Measurements from ENCODE around the gene LINGO1.

The LINGO1 gene

DNA sequence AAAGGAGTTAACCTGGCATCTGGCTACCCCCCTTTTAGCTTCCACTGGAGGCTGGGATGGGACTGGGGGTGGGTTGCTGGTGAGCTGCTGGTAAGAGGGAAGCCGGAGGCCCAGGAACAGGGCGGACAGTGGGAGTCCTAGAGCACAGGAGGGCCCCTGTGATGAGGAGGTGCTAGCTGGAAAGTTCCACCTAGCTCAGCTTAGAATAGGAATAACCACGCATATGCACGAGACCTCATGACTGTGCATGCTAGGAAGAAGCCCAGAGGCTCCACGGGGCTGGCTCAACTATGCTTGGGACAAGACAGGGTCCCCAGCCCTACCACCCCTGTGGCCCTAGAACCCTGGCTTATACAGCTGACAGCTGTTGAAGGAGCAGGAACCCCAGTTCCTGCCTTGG, 34.1 kb downstream of the LINGO1 start:
- no peak overlapping the region for H2AK5ac ChIP-seq (ENCODE audit: low read length, severe bottlenecking)
- peaks cover 13 to 31% of the 10 kb centered on the region in 2 experiments for H3K27me3 ChIP-seq (ENCODE audit: control insufficient read depth in 1 of 2, insufficient read depth in 1 of 2, low read length in 2 of 2)
- no peak overlapping the region for H2AFZ ChIP-seq (ENCODE audit: low read depth, low read length)
- H3K27ac ChIP-seq (ENCODE audit: low read length, poor library complexity, severe bottlenecking): no peak overlapping the region
- H3K9me3 ChIP-seq (ENCODE audit: control insufficient read depth, low read length): no peaks in the 10 kb centered on the region
- H3K14ac ChIP-seq (ENCODE audit: low read length in 2 of 2): no peak overlapping the region
- H4K91ac ChIP-seq (ENCODE audit: low read length): no peak overlapping the region
- no peak overlapping the region for H2BK15ac ChIP-seq (ENCODE audit: low read depth, poor library complexity, severe bottlenecking)
- H2BK12ac ChIP-seq (ENCODE audit: low read length in 2 of 2): no peak overlapping the region
- H2BK120ac ChIP-seq (ENCODE audit: low read depth, low read length): no peak overlapping the region
- WGBS: 93% methylated on average over 5 of the region's 5 CpGs
- H3K4ac ChIP-seq (ENCODE audit: low read depth in 1 of 2, low read length in 2 of 2): no peak overlapping the region
- H3K4me1 ChIP-seq (ENCODE audit: control insufficient read depth, insufficient read depth, low read depth, low read length): no peaks in the 10 kb centered on the region
- no peak overlapping the region for H3K9ac ChIP-seq (ENCODE audit: low read length)
- H3K23ac ChIP-seq (ENCODE audit: low read length in 2 of 2): no peak overlapping the region
- H4K8ac ChIP-seq (ENCODE audit: low read length): no peak overlapping the region
- H3K36me3 ChIP-seq (ENCODE audit: control insufficient read depth in 1 of 2, insufficient read depth in 2 of 2, low read depth in 1 of 2, low read length in 2 of 2): no peaks in the 10 kb centered on the region
- no peak overlapping the region for H3K4me2 ChIP-seq (ENCODE audit: low read length, poor library complexity, severe bottlenecking)
- no peak for DNase-seq
- H3K79me1 ChIP-seq (replicated peaks; ENCODE audit: low read length, poor library complexity, severe bottlenecking): no peaks in the 10 kb centered on the region
- no peak overlapping the region for H3K18ac ChIP-seq (ENCODE audit: low read depth in 1 of 2, low read length in 2 of 2)
- no peak overlapping the region for H2BK5ac ChIP-seq (ENCODE audit: low read depth, low read length, poor library complexity, severe bottlenecking)
- H3K4me3 ChIP-seq (ENCODE audit: insufficient read depth in 1 of 2, low read depth in 1 of 2, low read length in 2 of 2): no peak overlapping the region

DNA sequence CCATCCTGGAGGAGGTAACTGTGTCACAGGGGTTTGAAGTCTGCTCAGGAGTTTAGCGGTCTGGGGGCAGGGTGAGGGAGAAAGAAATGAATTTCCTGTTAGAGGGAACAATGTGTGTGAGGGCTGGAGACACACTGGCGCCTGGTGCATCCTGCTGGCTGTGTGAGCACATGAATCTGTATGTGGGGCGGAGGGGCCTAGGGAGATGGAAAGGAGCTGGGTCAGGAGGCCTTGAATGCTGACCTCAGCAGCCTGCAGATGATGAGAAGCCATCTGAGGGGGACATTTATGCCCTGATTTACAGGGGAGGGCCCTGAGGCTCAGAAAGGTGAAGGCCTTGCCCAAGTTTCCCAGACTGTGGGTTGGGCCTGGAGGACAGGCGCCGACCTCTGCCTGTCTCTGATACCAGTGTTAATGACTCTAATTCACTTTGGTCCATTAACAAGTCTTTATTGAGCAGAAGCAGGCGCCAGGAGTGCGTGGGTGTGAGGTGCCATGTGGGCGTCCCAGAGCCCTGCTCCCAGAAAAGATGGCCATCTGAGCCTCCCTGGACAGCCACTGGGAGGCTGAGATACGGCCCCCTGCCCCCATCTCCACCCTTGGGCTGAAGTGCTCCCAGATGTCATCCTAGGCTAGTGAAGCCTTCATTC, 34.8 kb downstream of the LINGO1 start:
- H3K27me3 ChIP-seq (ENCODE audit: control insufficient read depth in 1 of 2, insufficient read depth in 1 of 2, low read length in 2 of 2): peaks cover 13 to 31% of the 10 kb centered on the region in 2 experiments
- H3K4me1 ChIP-seq (ENCODE audit: control insufficient read depth, insufficient read depth, low read depth, low read length): no peaks in the 10 kb centered on the region
- 62% methylated on average over 8 of the region's 9 CpGs for WGBS
- H2BK120ac ChIP-seq (ENCODE audit: low read depth, low read length): no peak overlapping the region
- no peaks in the 10 kb centered on the region for H3K36me3 ChIP-seq (ENCODE audit: control insufficient read depth in 1 of 2, insufficient read depth in 2 of 2, low read depth in 1 of 2, low read length in 2 of 2)
- H4K91ac ChIP-seq (ENCODE audit: low read length): no peak overlapping the region
- no peak overlapping the region for H3K27ac ChIP-seq (ENCODE audit: low read length, poor library complexity, severe bottlenecking)
- no peak overlapping the region for H3K4me3 ChIP-seq (ENCODE audit: insufficient read depth in 1 of 2, low read depth in 1 of 2, low read length in 2 of 2)
- H3K4me2 ChIP-seq (ENCODE audit: low read length, poor library complexity, severe bottlenecking): no peak overlapping the region
- no peak overlapping the region for H2BK15ac ChIP-seq (ENCODE audit: low read depth, poor library complexity, severe bottlenecking)
- no peaks in the 10 kb centered on the region for H3K9me3 ChIP-seq (ENCODE audit: control insufficient read depth, low read length)
- H3K4ac ChIP-seq (ENCODE audit: low read depth in 1 of 2, low read length in 2 of 2): no peak overlapping the region
- H4K8ac ChIP-seq (ENCODE audit: low read length): no peak overlapping the region
- no peak overlapping the region for H3K23ac ChIP-seq (ENCODE audit: low read length in 2 of 2)
- peak overlapping the region; percentile 48 to 59 for H3K18ac ChIP-seq (ENCODE audit: low read depth in 1 of 2, low read length in 2 of 2)
- no peak overlapping the region for H2AK5ac ChIP-seq (ENCODE audit: low read length, severe bottlenecking)
- no peak overlapping the region for H3K9ac ChIP-seq (ENCODE audit: low read length)
- H3K79me1 ChIP-seq (replicated peaks; ENCODE audit: low read length, poor library complexity, severe bottlenecking): no peaks in the 10 kb centered on the region
- H3K14ac ChIP-seq (ENCODE audit: low read length in 2 of 2): no peak overlapping the region
- peak; percentile 38 for DNase-seq
- no peak overlapping the region for H2AFZ ChIP-seq (ENCODE audit: low read depth, low read length)
- no peak overlapping the region for H2BK5ac ChIP-seq (ENCODE audit: low read depth, low read length, poor library complexity, severe bottlenecking)
- H2BK12ac ChIP-seq (ENCODE audit: low read length in 2 of 2): no peak overlapping the region

DNA sequence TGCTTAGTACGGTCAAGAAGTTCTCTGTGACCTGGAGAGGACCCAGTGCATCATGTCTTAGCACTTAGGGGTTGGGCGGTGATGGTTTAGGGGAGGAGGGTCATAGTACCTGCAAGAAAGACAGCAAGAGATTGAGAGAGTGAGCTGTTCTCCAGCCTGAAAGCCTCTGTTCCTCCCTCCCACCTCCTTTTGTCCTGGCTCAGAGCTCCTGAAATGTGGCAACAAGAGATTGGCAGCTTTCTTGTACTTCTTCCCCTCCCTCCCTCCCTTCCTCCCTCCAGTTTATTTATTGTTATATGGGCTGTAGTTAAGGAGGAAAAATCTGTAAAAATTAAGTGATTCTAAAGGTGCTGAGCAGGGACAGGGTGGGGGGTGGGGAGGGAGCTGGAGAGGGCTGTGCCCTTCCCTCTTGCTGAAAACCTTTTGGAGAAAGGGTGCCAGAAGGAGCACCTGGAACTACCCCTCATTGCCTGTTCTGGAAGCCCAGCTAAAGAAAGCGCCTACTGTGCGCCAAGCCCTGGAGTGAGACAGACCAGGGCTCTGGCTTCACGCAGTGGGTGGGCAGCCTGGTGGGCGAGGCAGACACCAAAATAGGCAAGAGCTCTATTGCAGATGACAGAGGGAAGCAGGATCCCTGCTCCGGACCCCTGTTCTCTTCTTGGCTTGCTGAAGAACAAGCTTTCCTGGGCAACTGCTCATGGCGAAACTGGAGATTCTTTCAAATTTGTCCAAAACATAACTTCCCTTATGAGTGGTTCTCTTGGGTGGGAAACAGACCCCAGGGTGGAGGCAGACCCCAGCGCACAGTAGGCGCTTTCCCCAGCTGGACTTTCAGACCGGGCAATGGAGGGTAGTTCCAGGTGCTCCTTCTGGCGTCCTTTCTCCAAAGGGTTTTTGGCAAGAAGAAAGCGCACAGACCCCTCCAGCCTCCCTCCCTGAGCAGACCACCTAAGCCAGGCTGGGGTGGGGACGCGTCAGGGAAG, 35.6 kb downstream of the LINGO1 start:
- H3K23ac ChIP-seq (ENCODE audit: low read length in 2 of 2): no peak overlapping the region
- H3K27me3 ChIP-seq (ENCODE audit: control insufficient read depth in 1 of 2, insufficient read depth in 1 of 2, low read length in 2 of 2): peaks cover 13 to 30% of the 10 kb centered on the region in 2 experiments
- H4K8ac ChIP-seq (ENCODE audit: low read length): no peak overlapping the region
- no peak overlapping the region for H3K4ac ChIP-seq (ENCODE audit: low read depth in 1 of 2, low read length in 2 of 2)
- H3K27ac ChIP-seq (ENCODE audit: low read length, poor library complexity, severe bottlenecking): no peak overlapping the region
- no peaks in the 10 kb centered on the region for H3K36me3 ChIP-seq (ENCODE audit: control insufficient read depth in 1 of 2, insufficient read depth in 2 of 2, low read depth in 1 of 2, low read length in 2 of 2)
- H3K4me3 ChIP-seq (ENCODE audit: insufficient read depth in 1 of 2, low read depth in 1 of 2, low read length in 2 of 2): no peak overlapping the region
- H2BK120ac ChIP-seq (ENCODE audit: low read depth, low read length): no peak overlapping the region
- no peaks in the 10 kb centered on the region for H3K79me1 ChIP-seq (replicated peaks; ENCODE audit: low read length, poor library complexity, severe bottlenecking)
- no peak overlapping the region for H3K9ac ChIP-seq (ENCODE audit: low read length)
- no peaks in the 10 kb centered on the region for H3K4me1 ChIP-seq (ENCODE audit: control insufficient read depth, insufficient read depth, low read depth, low read length)
- 86% methylated on average over 13 of the region's 15 CpGs for WGBS
- H2BK12ac ChIP-seq (ENCODE audit: low read length in 2 of 2): no peak overlapping the region
- DNase-seq: no peak
- H4K91ac ChIP-seq (ENCODE audit: low read length): no peak overlapping the region
- no peak overlapping the region for H2BK5ac ChIP-seq (ENCODE audit: low read depth, low read length, poor library complexity, severe bottlenecking)
- H2AFZ ChIP-seq (ENCODE audit: low read depth, low read length): no peak overlapping the region
- H2BK15ac ChIP-seq (ENCODE audit: low read depth, poor library complexity, severe bottlenecking): no peak overlapping the region
- H3K18ac ChIP-seq (ENCODE audit: low read depth in 1 of 2, low read length in 2 of 2): peak overlapping the region in 1 of 2 experiments; percentile 59
- H3K4me2 ChIP-seq (ENCODE audit: low read length, poor library complexity, severe bottlenecking): no peak overlapping the region
- H3K9me3 ChIP-seq (ENCODE audit: control insufficient read depth, low read length): no peaks in the 10 kb centered on the region
- H3K14ac ChIP-seq (ENCODE audit: low read length in 2 of 2): no peak overlapping the region
- no peak overlapping the region for H2AK5ac ChIP-seq (ENCODE audit: low read length, severe bottlenecking)

DNA sequence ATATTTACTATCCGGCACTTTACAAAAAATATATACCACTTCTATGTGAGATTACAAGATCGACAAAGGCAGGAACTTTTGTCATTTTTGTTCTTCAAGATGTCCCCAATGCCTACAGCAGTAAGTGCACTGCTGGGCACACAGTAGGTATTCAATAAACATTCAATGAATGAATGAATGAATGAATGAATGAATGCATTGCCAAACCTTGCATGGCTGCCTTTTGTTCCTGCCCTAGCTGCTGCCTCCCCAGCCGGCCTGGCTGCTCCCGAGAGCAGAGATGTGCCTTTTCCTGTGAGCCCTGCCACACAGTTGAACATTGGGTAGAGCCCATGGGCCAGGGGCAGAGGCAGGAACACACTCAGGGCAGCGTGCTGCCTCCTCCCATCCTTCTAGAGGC, 37.5 kb downstream of the LINGO1 start:
- Histone ChIP-seq H3K4me1 (ENCODE audit: control insufficient read depth, insufficient read depth, low read depth, low read length) (no peaks in the 10 kb centered on the region), H2BK120ac (ENCODE audit: low read depth, low read length) (no peak overlapping the region), H3K9me3 (ENCODE audit: control insufficient read depth, low read length) (no peaks in the 10 kb centered on the region), H3K9ac (ENCODE audit: low read length) (no peak overlapping the region), H4K8ac (ENCODE audit: low read length) (no peak overlapping the region), H3K4ac (ENCODE audit: low read depth in 1 of 2, low read length in 2 of 2) (no peak overlapping the region), H4K91ac (ENCODE audit: low read length) (peak overlapping the region; percentile 9), H3K27ac (ENCODE audit: low read length, poor library complexity, severe bottlenecking) (no peak overlapping the region), H2AK5ac (ENCODE audit: low read length, severe bottlenecking) (no peak overlapping the region), H2AFZ (ENCODE audit: low read depth, low read length) (no peak overlapping the region), H3K4me3 (ENCODE audit: insufficient read depth in 1 of 2, low read depth in 1 of 2, low read length in 2 of 2) (no peak overlapping the region), H3K23ac (ENCODE audit: low read length in 2 of 2) (no peak overlapping the region), H3K79me1 (replicated peaks; ENCODE audit: low read length, poor library complexity, severe bottlenecking) (no peaks in the 10 kb centered on the region), H3K14ac (ENCODE audit: low read length in 2 of 2) (peak overlapping the region in 1 of 2 experiments; percentile 31), H2BK5ac (ENCODE audit: low read depth, low read length, poor library complexity, severe bottlenecking) (no peak overlapping the region), H3K18ac (ENCODE audit: low read depth in 1 of 2, low read length in 2 of 2) (no peak overlapping the region), H2BK12ac (ENCODE audit: low read length in 2 of 2) (no peak overlapping the region), H3K27me3 (ENCODE audit: control insufficient read depth in 1 of 2, insufficient read depth in 1 of 2, low read length in 2 of 2) (peaks cover 16 to 23% of the 10 kb centered on the region in 2 experiments), H2BK15ac (ENCODE audit: low read depth, poor library complexity, severe bottlenecking) (no peak overlapping the region), H3K4me2 (ENCODE audit: low read length, poor library complexity, severe bottlenecking) (no peak overlapping the region), H3K36me3 (ENCODE audit: control insufficient read depth in 1 of 2, insufficient read depth in 2 of 2, low read depth in 1 of 2, low read length in 2 of 2) (no peaks in the 10 kb centered on the region)
- WGBS: 90% methylated on average over 4 of the region's 5 CpGs
- no peak for DNase-seq
